NCI-H1694 (cell line): ENCODE results near the gene CSRP1.
A peak's percentile ranks its signal among the peaks of the same experiment; 100 is the strongest.

Experiments
- DNase-seq: peaks from one replicate; lab custom pipeline; 2025; lab: John Stamatoyannopoulos, UW

Gene CSRP1

GRCh38 chr1:201455098-201455497 lies 51.8 kb downstream of the CSRP1 start:
- DNase-seq: no peak

DNA sequence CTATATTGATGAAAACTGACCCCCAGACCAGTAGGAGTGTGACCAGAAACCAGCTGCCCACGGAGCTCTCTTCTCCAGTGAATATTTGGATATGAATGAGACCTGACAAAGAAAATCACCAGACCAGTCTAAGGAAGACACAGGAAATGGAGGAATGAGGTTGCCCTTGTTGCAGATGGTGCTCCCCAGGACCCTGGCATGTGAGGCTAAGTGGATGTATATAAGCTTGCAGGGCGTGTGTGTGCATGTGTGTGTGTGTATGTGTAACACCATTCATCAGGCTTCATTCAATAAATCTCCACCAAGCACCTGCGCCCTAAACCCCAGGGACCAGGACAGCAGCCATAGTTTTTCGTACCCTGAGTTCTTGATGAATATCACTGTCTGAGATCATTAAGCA lies 52.3 kb downstream of the CSRP1 start:
- no peak for DNase-seq

DNA sequence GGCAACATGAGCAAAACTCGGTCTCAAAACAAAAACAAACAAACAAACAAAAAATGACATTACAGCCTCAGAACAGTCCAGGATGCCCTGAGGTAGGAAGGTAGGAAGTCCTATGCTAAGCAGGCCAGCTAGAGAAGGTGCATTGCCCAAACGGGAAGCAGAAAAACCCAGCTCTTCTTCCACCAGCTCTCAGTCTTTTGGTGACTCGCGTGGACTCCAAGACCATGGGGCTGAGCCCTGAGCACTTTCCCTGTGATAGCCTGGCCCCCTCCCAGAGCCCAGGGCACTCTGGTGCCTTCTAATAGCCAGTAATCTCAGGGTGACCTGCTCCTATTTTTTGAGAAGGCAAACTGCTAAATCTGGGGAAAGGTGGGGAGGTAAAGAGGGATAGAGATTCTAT lies 54.1 kb downstream of the CSRP1 start:
- no peak for DNase-seq

DNA sequence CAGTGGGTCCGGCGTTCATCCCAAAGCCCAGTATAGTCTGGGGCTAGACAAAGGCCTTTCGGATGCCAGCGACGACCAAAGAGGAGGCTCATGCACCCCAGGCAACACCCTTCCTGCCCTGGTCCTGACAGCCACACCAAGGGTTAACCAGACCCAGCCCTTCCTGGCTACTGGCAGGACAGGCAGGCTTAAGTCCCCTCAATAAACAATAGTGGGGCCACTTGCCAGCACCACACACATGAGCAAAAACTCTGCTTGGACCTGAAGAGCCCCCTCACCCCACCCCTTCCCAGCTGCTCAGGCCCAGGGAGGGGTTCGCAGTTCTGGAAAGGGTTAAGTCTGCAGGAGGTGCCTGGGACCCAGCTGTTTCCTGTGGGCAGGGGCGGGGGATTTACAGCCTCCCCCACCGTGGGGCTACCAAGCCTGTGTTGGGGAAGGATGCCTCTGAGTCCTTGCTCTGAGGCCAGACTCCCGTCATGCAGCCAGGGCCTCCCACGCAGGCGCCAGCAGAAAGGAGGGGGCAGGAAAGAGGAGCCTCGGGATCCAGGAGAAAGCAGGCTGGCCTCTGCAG lies 56.1 kb downstream of the CSRP1 start:
- no peak for DNase-seq

GRCh38 chr1:201448990-201449389 lies 57.9 kb downstream of the CSRP1 start:
- no peak for DNase-seq

DNA sequence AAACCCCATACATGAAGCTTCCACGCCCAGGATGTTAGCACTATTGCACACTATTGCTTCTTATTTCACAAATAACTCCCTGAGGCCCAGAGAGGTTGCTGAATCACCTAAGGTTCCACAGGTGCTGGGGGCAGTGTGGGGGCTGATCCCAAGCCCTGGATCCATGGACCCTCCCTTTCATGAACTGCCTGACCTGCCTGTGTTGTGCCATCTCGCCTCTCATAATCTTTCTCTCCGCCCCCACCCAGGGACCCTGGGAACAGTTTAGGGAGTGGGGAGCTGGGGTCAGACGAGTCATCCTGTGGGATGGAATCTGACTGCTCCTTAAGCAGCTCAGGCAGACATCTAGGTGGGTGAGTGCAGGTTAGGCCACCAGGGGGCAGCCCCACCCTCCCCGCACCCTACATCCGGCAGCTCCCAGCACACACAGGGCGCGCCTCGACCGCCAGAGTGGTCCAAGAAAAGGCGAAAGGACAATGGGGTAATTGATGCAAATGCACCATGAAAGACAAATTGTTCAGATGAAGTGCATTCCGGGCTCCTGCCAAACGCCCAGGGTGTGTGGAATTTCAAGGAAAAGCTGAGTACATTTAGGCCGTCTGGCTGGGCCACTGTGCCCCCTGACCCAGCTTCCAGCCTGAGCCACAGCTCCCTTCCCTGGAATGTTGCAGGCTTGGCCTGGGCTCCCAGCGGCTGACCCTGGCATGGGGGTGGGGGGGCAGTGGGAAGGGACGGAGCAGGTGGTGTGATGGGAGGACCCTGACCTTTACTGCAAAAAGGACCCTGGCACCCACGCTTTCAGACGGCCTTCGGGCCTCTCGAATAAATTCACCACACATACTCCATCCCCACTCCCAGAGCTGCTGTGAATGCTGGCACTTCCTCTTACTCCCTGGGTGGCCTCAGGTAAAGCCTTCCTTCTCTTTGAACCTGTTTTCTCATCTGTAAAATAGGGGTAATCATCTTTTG lies 58.7 kb downstream of the CSRP1 start:
- DNase-seq: peak; percentile 42

DNA sequence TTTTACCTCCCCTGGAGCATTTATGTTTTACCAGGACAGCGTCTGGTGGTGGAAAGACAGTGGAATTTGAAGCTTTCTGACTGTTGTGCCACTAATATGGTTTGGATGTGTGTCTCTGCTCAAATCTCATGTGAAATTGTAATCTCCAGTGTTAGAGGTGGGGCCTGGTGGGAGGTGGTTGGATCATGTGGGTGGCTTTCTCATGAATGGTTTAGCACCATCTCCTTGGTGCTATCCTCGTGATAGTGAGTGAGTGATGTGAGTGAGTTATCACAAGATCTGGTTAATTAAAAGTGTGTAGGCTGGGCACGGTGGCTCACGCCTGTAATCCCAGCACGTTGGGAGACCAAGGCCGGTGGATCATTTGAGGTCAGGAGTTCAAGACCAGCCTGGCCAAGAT lies 61.6 kb downstream of the CSRP1 start:
- DNase-seq: no peak

GRCh38 chr1:201444792-201445191 lies 62.1 kb downstream of the CSRP1 start:
- DNase-seq: no peak

GRCh38 chr1:201443747-201444146 lies 63.2 kb downstream of the CSRP1 start:
- no peak for DNase-seq

- no peak for DNase-seq
Observed at GRCh38 chr1:201436969-201437368, 70.0 kb downstream of the CSRP1 start.

DNA sequence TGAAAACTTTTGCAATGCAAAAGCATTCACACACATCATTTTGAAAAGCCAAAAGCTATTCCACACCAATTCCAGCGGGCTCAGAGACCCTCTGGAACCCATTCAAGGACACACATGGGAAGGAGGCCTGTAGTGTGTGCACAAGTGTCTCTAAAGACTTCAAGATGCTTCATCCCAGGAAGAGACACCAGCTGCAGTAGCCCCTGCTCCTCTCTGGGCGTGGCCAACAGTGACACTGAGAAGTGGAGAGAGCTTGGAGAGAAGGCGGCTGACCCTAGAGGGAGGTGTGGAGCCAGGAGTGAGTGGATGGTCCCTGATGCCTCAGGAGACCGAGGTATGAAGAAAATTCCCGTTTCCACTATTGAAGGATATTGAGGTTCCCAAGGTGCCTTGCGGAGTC lies 70.5 kb downstream of the CSRP1 start:
- no peak for DNase-seq

- DNase-seq: no peak
Observed at GRCh38 chr1:201434266-201434665, 72.7 kb downstream of the CSRP1 start.

DNA sequence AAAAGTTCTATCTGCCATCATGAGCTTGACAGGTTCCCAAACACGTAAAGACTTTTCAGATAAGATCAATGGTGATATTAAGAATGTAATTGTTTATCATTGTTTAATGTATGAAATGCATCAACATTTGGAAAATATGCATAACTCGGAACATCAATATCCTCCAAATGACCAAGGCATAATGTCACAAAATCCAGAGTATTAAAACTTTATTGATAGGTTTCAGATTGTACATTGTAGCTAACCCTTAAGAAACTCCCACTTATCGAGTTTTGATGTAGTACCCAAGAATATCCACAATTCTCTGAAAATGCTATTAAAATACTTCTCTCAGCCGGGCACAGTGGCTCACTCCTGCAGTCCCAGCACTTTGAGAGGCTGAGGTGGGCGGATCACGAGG lies 73.3 kb downstream of the CSRP1 start:
- no peak for DNase-seq
